Right ventricle myocardium superior (tissue), 1 donor: Measurements from ENCODE around the gene CFAP221. TPM values are rescaled to one million over a fixed set of nuclear protein-coding genes. Genes with fewer than 3 reads are reported as not detected.

Experiments used
- ATAC-seq: fragments of 200-7000 bp; cut with Tn5 transposase; one replicate; pipeline ENCODE4 v1.9.1; 2020; ENCODE audit warnings: mild to moderate bottlenecking; ENCODE audit not compliant: poor library complexity
- DNase-seq: peaks from one replicate; pipeline ENCODE4 v3.0.0-alpha.2; 2020
- intact Hi-C: fragments of 100-400 bp; cut with DNase I; formaldehyde crosslinking; loops from one replicate; pipeline ENCODE4 v1.11.2; 2022
- total RNA-seq: library from RNA; stranded (reverse); fragmentation: NEBNext Ultra II Directional; extraction: Animal tissue kit (Norgen Biotek cat#: 25700); gene quantifications from one replicate; pipeline ENCODE4 v1.2.1, GENCODE V29; 2021
- donor health status: DM: no; HTN: yes; CAD: no; lungs with severe emphysema.

Gene CFAP221
- total RNA-seq, 1 donor from 2014 or later = 0.67 TPM

GRCh38 chr2:119660343-119660658 lies 116.1 kb downstream of the CFAP221 start:
- DNase-seq (no peak), ATAC-seq (no peak)
- intact Hi-C loops = no loop called here

DNA sequence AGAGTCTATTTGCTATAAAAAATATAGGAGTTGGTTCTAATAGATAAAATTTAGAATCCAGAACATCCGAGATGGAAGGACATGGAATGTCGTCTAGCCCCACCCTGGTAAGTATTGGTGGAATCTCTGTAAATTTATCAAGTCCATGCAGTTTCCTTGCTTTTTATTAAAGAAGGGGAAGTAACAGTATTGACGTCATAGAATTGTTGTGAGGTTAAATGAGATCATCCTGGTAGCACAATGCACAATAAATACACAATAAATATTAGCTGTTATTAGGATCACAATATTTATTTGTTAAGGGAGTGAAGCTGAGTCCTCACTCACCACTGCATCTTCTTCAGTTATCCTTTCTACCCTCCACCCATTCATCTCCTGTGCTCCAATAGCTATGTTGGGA lies 118.0 kb downstream of the CFAP221 start:
- ATAC-seq (no peak), DNase-seq (no peak)
- intact Hi-C loops = no loop called here

- ATAC-seq (no peak), DNase-seq (no peak)
- intact Hi-C loops = no loop called here
Observed at GRCh38 chr2:119668546-119668945, 124.3 kb downstream of the CFAP221 start.

GRCh38 chr2:119671016-119671415 lies 126.8 kb downstream of the CFAP221 start:
- ATAC-seq (no peak), DNase-seq (no peak)
- intact Hi-C loops = no loop called here

GRCh38 chr2:119671752-119672151 lies 127.5 kb downstream of the CFAP221 start:
- intact Hi-C loops = no loop called here
- DNase-seq = no peak
- ATAC-seq = no peak

DNA sequence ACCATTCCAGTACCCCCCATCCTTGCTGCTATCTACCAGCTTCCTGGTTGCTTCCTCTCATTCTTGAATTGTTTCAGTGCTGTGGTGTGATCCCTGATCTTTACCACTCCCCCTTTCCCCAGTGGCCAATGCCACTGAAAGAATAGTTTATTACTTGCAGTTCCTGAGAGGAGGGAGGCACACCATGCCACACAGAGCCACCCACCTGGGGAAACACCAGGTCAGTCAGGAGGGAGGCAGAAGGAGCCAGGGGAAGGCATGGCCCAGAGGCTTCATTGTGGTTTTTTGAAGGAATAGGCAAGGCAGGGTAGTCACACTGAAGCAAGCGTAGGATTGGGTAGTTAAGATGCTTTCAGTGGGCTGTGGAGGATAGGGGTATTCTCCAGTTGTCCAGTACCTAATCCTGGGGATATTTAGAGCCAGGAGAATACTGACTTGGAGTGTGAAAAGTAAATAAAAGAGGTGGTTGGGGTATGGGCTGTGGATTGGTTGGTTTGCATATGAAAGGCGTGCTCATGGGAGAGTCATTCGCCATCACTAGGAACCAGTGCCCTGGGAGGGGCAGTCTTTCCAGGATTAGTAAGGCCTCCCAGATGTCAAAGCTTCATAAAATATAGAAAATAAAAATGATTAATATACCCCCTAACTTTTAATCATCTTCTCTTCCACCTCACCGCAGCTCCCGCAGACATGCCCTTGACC lies 128.1 kb downstream of the CFAP221 start:
- intact Hi-C loops = no loop called here
- ATAC-seq (no peak), DNase-seq (no peak)

DNA sequence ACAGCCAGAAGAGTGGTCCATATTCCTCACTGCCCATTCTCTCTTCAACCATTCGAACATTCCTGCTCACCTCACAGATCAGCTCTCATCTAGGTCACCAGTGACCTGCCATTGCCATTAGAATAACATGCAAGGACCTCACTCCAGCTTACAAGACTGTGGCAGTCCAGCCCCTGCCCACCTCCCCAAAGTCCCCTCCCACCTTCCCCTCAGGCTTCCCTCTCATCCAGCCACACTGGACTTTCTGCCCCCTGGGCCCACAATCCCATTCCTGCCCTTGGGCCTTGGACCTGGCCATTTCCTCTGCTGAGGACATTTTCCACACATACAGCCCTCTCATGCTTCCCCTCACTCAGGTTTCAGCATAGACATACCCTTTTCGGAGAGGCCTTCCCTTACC lies 129.5 kb downstream of the CFAP221 start:
- ATAC-seq = no peak
- no peak for DNase-seq
- intact Hi-C loops = no loop called here

- intact Hi-C loops = no loop called here
- ATAC-seq = no peak
- no peak for DNase-seq
Observed at GRCh38 chr2:119674711-119675500, 130.7 kb downstream of the CFAP221 start.

GRCh38 chr2:119678021-119678656 lies 133.9 kb downstream of the CFAP221 start:
- ATAC-seq (no peak), DNase-seq (no peak)
- intact Hi-C loops = no loop called here

DNA sequence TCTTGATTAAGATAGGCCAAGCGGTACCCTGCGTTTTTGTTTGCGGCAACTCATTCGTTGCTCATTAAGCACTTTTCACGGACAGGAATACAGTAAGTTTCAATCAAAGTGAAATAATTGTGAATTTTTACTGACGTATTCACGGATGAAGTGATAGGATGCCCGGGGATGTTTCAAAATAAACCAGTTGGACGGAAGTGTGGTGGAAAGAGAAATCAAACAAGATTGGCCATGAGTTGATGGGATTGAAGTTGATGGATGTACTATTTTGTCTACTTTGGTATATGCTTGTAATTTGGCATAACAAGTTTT lies 135.2 kb downstream of the CFAP221 start:
- intact Hi-C loops = no loop called here
- DNase-seq (no peak), ATAC-seq (no peak)

DNA sequence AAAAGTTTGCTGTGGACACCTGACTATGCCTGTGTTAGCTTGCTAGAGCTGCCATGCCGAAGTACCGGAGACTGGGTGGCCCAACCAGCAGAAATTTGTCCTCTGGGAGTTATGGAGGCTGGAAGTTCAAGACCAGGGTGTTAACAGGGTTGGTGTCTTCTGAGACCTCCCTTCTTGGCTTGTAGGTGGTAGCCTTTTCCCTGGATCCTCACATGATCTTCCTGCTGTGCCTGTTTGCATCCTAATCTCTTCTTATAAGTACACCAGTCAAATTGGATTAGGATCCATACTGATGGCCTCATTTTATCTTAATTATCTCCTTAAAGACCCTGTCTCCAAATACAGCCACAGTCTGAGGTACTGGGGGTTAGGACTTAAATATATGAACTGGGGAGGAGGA lies 135.6 kb downstream of the CFAP221 start:
- no peak for DNase-seq
- intact Hi-C loops = no loop called here
- no peak for ATAC-seq

- no peak for DNase-seq
- intact Hi-C loops = no loop called here
- no peak for ATAC-seq
Observed at GRCh38 chr2:119680457-119681202, 136.4 kb downstream of the CFAP221 start.

- intact Hi-C loops = no loop called here
- DNase-seq (no peak), ATAC-seq (no peak)
Observed at GRCh38 chr2:119681203-119681867, 137.1 kb downstream of the CFAP221 start.

- intact Hi-C loops = no loop called here
- ATAC-seq = no peak
- no peak for DNase-seq
Observed at GRCh38 chr2:119681868-119682220, 137.6 kb downstream of the CFAP221 start.

GRCh38 chr2:119682578-119682977 lies 138.3 kb downstream of the CFAP221 start:
- ATAC-seq = no peak
- no peak for DNase-seq
- intact Hi-C loops = no loop called here

DNA sequence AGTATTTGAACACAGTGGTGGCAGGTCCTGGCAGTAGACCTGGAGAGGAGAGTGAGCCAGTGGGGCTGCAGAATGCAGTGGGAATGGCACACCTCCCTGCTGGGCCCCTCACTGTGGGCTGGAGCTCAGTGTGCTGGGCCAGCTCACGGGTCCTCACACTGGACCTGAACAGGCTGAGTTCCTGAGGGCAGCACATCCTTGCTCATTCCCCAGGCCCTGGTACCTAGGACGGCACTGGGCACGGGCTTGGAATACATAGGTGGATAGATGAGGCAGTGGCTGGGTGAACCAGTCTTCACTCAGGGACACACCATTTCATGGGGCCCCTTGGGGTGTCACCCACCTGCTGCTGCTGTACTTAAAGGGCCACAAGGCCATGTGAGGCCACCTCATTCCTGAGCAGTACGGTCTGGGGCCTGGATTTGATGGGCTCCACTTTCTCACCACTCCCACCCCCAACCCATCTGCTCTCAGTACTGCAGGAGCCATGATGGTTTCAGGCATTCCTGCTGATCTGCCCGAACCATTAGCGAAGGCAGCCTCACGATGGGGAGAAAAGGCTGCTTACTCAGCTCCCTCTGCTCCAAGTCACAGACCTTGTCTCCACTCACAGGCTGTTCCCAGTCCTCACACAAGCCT lies 138.9 kb downstream of the CFAP221 start:
- ATAC-seq = no peak
- intact Hi-C loops = no loop called here
- DNase-seq = no peak

- intact Hi-C loops = no loop called here
- no peak for ATAC-seq
- no peak for DNase-seq
Observed at GRCh38 chr2:119683713-119684443, 139.6 kb downstream of the CFAP221 start.

DNA sequence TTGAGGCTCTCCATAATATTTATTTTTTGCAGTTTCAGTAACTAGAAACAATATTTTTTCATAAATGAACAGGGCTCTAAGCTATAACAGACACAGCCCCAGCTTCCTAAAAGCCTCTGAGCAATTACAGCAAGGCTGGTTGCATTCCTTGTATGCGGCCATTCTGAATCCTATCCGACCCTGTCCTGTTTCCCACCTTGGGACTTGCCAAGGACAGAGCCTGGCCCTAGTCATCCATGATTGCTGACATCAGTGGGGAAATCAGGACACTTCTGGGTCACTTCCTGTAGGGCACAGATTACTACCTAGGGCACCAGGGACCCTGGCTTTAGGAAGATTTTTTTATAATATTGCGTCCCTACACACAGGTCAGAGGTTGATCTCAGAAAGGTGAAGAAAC lies 140.3 kb downstream of the CFAP221 start:
- ATAC-seq = no peak
- no peak for DNase-seq
- intact Hi-C loops = no loop called here
